Endothelial cell of umbilical vein (primary cell): Measurements from ENCODE around the gene PHYH.
"Not testable (repeated sequence)": the region's sequence is repeated elsewhere in the genome, so short reads cannot be mapped to it uniquely, and the experiment has no call there.

ENCODE experiments used
- EZH2 ChIP-seq: IDR thresholded peaks from 2 replicates; pipeline ENCODE4 v1.6.1; 2012; ENCODE audit warnings: borderline replicate concordance, low read depth, mild to moderate bottlenecking, moderate library complexity, low read length, inconsistent platforms; ENCODE audit not compliant: severe bottlenecking
- POLR2A ChIP-seq: IDR thresholded peaks from 2 replicates; pipeline ENCODE4 v1.6.1; 2012; ENCODE audit warnings: low read depth, mild to moderate bottlenecking, control low read depth, low read length
- TF ChIP-seq, protein P1 (sequence below), 2 donors: IDR thresholded peaks; 1 replicate in 1 of 2; 2 replicates in 1 of 2; pipeline ENCODE4 v1.5.1; 2011; ENCODE audit warnings: low read length in 2 of 2, mild to moderate bottlenecking in 2 of 2, moderate library complexity in 2 of 2, control low read depth in 1 of 2, inconsistent platforms in 1 of 2, low read depth in 1 of 2; ENCODE audit not compliant: insufficient read depth in 1 of 2; ENCODE audit errors: extremely low read depth in 1 of 2

DNA sequence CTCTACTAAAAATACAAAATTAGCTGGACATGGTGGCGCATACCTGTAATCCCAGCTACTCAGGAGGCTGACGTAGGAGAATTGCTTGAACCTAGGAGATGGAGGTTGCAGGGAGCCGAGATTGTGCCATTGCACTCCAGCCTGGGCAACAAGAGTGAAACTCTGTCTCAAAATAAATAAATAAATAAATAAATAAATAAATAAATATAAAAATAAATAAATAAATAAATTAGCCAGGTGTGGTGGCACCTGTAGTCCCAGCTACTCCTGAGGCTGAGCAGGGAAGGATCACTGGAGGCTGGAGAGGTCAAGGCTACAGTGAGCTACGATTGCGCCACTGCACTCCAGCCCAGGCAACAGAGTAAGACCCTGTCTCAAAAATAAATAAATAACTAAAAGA, 57.6 kb downstream of the PHYH start:
- TF ChIP-seq, protein P1, sequence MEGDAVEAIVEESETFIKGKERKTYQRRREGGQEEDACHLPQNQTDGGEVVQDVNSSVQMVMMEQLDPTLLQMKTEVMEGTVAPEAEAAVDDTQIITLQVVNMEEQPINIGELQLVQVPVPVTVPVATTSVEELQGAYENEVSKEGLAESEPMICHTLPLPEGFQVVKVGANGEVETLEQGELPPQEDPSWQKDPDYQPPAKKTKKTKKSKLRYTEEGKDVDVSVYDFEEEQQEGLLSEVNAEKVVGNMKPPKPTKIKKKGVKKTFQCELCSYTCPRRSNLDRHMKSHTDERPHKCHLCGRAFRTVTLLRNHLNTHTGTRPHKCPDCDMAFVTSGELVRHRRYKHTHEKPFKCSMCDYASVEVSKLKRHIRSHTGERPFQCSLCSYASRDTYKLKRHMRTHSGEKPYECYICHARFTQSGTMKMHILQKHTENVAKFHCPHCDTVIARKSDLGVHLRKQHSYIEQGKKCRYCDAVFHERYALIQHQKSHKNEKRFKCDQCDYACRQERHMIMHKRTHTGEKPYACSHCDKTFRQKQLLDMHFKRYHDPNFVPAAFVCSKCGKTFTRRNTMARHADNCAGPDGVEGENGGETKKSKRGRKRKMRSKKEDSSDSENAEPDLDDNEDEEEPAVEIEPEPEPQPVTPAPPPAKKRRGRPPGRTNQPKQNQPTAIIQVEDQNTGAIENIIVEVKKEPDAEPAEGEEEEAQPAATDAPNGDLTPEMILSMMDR (IDR thresholded peaks at IDR 0.05; ENCODE audit: extremely low read depth in 1 of 2, insufficient read depth in 1 of 2, low read depth in 1 of 2, low read length in 2 of 2) = not testable (repeated sequence)
- TF ChIP-seq POLR2A, EZH2: not testable (repeated sequence)
